NCI-H2227 (cell line): ENCODE measurements around the gene ITPR1.

ENCODE experiments used
- DNase-seq: peaks from one replicate; lab custom pipeline; 2025; ENCODE audit not compliant: unreplicated experiment; lab: John Stamatoyannopoulos, UW

Gene ITPR1

GRCh38 chr3:4711680-4711992 lies 218.5 kb downstream of the ITPR1 start:
- no peak for DNase-seq

GRCh38 chr3:4712109-4712508 lies 219.0 kb downstream of the ITPR1 start:
- DNase-seq = peak; percentile 33

GRCh38 chr3:4714045-4714444 lies 220.9 kb downstream of the ITPR1 start:
- no peak for DNase-seq

GRCh38 chr3:4716266-4716665 lies 223.1 kb downstream of the ITPR1 start:
- no peak for DNase-seq

GRCh38 chr3:4716706-4717362 lies 223.7 kb downstream of the ITPR1 start:
- DNase-seq = no peak

- DNase-seq = no peak
Observed at GRCh38 chr3:4717363-4717740, 224.2 kb downstream of the ITPR1 start.

GRCh38 chr3:4718179-4718736 lies 225.1 kb downstream of the ITPR1 start:
- no peak for DNase-seq

GRCh38 chr3:4719046-4719501 lies 225.9 kb downstream of the ITPR1 start:
- peak; percentile 18 for DNase-seq

GRCh38 chr3:4720316-4721075 lies 227.3 kb downstream of the ITPR1 start:
- peak; percentile 23 for DNase-seq

GRCh38 chr3:4721511-4721911 lies 228.4 kb downstream of the ITPR1 start:
- DNase-seq = no peak

GRCh38 chr3:4722103-4722502 lies 229.0 kb downstream of the ITPR1 start:
- peak; percentile 42 for DNase-seq

GRCh38 chr3:4724051-4724629 lies 231.0 kb downstream of the ITPR1 start:
- DNase-seq = no peak

- DNase-seq = no peak
Observed at GRCh38 chr3:4726549-4726948, 233.4 kb downstream of the ITPR1 start.

GRCh38 chr3:4729061-4729973 lies 236.2 kb downstream of the ITPR1 start:
- DNase-seq = peak; percentile 18

- DNase-seq = peak; percentile 20
Observed at GRCh38 chr3:4730719-4731118, 237.6 kb downstream of the ITPR1 start.

- DNase-seq = no peak
Observed at GRCh38 chr3:4731543-4732111, 238.5 kb downstream of the ITPR1 start.

- DNase-seq = peak; percentile 70
Observed at GRCh38 chr3:4732925-4733324, 239.8 kb downstream of the ITPR1 start.

GRCh38 chr3:4734454-4734853 lies 241.3 kb downstream of the ITPR1 start:
- peak; percentile 52 for DNase-seq

- DNase-seq = peak; percentile 39
Observed at GRCh38 chr3:4735243-4735642, 242.1 kb downstream of the ITPR1 start.

- DNase-seq = no peak
Observed at GRCh38 chr3:4736284-4736861, 243.2 kb downstream of the ITPR1 start.
